Fibroblast of upper back skin (primary cell): ENCODE data around the gene GLT8D1.
A peak's percentile ranks its signal among the peaks of the same experiment; 100 is the strongest.

ENCODE experiments used
- DNase-seq: peaks from one replicate; pipeline ENCODE4 v3.0.0-alpha.2; 2013

Gene GLT8D1

DNA sequence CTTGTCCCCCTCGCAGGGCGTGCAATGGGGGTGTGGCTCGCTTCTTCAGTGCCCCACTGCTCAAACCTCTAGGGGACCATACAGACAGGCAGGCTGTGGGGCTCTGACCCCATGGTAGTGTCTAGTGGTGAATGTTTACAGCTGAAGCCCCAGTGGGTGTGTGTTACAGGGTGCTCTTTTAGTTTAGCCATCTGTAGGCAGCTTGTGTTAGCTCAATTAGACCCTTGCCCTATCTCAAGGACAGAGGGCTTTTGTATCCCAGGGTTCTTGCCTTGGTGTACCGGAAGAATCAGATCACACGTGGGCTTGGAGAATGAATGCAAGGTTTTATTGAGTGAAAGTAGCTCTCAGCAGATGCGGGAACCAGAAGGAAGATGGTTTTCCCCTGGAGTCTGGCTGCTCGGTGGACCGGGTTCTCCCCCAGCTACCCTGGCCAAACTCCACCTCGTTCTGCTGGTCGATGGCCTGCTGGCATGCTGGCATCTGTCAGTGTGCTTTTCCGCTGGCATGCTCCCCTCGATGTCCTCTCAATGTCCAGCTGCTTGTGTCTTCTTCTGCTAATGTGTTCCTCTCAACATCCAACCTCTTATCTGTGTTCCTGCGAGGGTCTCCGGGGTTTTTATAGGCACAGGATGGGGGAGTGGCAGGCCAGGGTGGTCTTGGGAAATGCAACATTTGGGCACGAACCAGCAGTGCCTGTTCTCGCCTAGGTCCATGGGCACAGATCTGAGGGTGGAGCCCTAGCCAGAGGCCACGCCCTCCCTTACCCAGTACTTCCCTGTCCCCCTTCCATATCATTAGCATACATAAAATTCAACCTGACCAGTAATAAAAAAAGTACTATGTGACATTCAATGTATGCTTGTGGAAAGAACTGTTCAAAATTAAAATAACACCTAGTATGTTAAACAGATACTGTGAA is 7.0 kb upstream of the GLT8D1 start:
- DNase-seq = no peak

DNA sequence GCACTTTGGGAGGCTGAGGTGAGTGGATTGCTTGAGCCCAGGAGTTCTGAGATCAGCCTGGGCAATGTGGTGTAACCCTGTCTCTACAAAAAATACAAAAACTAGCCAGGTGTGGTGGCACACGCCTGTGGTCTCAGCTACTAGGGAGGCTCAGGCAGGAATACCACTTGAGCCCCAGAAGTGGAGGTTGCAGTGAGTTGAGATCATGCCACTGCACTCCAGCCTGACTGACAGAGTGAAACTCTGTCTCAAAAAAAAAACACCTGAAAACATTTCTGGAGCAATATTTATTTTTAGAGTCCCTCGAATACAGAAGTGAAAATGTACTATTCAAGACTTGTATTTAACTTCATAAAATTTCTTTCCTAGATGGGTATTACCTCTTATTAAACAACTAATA is 4.9 kb upstream of the GLT8D1 start:
- no peak for DNase-seq

DNA sequence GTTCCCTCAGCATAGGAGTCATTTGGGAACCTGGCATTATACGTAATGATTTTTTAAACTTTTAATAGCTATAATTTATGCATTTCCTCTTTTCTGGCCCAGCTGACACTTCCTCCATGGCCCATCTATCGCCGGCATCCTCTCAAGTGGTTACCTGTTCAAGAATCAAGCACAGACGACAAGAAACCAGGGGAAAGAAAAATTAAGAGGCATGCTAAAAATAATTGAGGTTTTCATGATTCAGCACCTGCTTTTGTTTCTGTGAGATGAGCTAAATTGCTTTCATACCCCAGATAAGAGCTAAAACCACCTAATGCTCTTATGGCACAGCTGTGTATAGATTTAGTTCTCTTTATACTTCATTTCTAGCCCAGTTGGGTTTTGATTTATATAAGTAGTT is 2.0 kb upstream of the GLT8D1 start:
- DNase-seq = no peak

DNA sequence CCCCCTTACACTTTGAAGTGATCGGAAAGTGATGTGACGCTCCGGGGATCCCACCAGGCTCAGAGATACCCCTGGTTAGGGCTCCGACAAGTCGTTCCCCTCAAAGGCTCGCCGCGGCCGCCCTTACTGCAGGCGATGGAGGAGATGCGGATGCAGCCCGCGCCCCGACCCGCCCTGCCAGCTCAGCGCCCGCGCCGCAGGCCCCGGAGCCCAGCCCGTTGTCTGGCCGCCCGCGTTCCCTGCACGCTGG is 228 bp downstream of the GLT8D1 start:
- DNase-seq = no peak

DNA sequence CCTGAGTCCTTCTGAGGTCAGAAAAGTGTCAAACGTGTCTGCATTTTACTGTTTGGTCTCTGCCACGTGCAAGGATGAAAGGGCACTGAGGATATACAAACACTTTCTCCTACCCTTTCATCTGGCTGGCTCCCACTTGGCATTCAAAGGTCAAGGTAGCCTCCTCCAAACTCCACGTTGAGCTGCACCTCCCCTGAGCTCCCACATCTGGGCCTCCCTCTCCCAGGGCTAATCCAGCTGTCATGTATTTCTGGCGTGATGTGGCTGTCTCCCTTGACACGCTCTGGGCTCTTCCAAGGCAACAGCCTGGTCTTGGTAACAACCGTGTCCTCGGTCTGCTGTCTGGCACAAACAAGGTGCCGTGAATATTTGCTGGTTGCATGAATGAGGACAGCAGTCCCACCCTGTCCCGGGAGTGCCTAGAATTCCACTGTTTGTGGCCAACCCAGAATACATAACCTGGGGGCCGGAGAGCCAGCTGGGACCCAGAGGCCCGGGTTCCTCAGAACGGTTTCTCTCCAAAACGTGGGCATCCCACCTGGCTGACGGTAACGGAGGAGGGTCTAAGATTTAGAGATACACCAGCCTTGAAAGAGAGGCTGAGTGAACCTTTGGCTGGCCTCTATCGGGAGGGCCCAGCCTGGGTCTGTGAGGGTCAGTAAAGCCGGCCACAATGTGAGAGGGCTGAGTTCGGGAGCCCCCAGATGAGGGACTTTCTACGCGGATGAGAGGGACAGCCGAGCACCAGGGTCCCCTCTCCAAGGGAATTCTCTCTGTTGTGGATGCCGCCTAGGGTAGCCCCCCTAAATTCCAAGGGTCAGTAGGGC is 767 bp downstream of the GLT8D1 start:
- peak; percentile 18 for DNase-seq

DNA sequence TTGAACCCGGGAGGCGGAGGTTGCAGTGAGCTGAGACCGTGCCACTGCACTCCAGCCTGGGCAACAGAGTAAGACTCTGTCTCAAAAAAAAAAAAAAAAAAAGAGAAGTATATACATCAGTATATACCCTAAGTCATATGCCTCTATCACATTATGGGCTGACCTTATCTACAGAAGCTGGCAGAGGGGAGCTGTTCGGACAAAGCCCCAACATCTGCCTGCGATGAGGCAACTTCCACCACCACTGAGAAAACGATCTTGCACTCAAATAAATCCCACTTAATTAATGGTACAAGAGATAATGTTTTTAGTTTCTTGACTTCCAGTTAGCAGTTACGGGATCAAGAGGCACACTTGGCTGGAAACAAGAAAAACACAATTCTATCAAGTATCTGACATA is 2.2 kb downstream of the GLT8D1 start:
- no peak for DNase-seq

DNA sequence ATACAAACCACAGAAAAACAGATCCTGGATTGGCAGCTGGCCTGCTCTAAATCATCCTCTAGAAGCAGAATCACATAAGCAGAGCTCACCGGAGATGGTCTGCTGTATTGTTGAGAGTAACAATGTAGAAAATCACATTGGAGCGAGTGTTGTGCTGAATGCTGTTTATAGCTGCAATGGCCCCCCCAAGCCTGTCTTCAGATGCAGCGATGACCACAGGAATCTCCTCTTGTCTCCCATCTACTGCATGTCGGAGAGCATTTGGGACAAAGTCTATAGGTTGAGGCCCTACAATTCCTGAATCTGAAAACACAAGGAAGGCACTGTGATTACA is 8.0 kb downstream of the GLT8D1 start:
- no peak for DNase-seq

DNA sequence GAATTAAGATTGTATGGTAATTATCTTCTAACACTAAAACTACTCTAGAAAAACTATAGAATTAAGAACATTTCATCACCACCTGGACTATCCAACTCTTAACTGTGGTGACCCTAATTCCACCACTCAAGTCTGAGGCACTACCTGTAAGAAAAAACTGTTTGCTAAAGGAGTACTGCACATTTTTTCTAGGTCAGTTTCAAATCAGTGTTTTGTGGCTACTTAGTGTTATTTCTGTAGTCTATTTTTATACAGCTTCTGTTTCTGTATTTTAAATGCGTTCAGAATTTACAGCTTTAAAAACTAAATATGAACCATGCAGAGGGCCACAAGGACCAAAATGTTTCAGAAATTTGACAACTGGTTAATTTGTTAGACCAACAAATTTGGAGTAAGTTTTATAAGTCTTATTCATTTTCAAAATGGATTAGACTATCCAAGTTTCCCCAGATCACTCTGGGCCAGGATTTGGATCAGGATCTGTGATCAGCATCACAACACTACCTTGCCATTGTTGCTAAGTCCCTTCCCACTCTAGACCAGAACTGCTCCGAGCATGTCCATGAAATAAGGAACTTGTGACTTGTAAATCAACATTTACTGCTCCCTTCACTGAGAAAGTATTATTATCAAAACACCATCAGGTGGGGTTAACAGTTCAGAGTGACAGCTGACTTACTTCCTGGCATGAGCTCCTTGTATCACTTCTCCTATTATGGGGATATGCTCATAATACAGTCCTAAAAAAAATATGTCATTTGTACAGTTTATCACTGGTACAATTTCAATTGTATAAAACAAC is 8.6 kb downstream of the GLT8D1 start:
- no peak for DNase-seq

DNA sequence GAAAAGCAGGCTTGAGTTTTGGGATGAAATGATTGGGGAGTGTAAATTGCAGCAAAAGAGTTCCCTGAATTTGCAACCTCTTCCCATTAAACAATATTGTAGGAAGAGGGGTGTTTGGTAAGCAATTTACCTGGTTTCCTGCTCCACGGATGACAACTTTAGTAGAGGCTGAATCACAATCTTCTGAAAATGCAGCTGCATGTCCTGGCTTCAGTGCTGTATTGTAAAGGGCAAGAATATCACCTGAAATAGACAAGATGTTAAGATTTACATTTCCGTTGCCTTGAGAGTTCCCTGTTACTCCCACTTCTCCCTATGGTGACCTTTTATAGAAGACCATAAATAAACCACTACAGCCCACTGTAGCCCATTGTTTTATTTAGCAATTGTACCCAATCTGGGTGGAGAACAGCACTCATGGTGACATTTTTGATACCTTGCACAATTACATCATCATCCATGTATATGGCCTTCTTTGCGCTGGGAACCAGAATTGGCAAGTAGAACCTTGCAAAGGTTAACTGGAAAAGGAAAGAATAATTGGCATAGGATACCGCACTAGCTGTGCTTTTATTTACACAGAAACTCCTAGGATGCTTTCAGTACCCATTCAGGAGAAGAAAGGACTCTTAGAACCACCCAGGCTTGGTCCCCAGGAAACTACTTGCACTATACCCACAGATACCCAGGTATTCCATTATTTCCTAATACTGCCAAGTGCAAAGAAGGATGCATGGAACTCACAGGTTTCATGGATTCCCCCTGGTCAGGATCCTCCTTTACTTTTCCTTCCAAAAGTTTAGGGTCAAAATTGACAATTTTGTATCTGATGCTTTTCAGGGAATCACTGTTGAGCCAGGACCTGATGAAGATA is 9.6 kb downstream of the GLT8D1 start:
- no peak for DNase-seq

DNA sequence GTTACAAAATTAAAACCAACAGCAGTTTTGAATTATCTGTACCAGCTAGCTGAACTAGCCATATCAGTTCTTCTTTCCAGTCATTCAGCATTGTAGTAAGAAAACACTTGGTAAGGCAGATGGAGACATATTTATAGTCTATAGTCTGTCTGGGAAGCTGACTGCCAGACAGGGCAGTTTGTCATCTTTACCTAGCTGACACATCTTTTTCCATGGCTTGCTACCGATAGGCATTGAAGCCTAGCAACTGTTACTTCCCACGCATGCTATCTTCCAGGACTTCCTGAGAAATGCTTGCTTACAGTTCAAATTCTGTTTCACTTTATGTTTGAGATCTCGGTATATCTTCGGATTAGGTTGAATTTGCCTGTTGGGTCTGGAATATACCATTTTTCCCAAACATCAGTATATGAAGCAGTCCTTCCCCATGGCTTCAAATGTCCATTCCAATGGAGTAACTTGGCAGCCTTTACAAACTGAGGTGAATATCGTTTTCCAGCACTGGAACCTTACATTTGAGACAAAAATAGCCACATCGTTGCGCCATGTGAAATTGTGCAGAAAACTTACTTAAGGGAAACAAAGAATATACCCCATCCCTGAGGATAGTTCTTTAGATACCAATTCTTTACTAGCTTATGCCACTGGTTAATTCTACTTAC is 10.9 kb downstream of the GLT8D1 start:
- no peak for DNase-seq

DNA sequence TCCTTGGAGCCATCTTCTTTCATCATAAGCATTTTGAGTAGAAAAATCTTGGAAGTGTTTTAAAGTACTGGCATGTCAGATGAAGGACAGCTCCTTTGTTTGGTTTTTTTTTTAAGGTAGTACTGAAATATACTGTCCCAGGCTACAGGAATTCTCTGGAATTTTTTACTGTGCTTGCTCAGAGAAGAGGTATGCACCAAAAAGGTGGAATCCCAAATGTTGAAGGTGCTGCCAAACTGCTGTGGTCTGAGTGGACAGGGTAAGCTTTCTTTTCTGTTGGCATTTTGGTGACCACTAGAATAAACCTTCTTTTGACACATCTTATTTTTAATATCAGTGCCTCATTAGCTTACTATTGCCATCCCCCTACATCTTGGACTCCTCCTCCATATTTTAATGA is 12.5 kb downstream of the GLT8D1 start:
- no peak for DNase-seq

DNA sequence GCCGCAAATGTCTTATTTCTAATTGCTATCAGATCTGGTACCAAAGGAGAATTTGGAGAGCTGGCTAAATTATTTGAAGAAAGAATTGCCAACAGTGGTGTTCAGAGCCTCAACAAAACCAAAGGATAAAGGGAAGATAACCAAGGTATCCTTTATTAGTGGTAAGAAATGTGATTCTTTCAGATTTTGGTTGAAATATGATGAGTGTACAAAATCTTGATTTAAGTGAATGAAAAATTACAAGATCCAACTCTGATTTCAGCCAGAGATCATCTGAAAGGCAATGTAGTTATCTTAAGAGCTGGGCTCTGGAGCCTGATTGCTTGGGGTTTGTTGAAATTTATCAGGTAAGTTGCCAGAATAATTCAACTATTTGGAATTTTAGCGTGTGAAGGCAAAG is 15.0 kb downstream of the GLT8D1 start:
- no peak for DNase-seq

DNA sequence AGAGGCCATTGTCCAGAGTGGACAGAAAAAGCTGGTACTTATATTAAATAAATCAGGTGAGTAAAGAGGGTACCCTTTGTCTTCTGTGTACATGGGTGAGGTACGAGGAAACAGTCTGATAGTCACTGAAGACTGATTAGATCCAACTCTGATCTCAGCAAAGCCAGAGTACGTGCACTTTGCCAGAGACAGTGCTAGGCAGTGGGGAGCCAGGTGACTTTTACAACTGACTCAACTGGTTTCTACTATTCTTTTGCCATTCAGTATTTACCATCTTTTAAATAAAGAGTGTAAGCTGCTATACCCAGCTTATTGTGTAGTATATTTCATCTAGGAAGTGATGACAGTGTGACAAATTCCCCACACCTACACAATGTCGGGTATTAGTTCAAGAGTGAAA is 16.4 kb downstream of the GLT8D1 start:
- DNase-seq = no peak

DNA sequence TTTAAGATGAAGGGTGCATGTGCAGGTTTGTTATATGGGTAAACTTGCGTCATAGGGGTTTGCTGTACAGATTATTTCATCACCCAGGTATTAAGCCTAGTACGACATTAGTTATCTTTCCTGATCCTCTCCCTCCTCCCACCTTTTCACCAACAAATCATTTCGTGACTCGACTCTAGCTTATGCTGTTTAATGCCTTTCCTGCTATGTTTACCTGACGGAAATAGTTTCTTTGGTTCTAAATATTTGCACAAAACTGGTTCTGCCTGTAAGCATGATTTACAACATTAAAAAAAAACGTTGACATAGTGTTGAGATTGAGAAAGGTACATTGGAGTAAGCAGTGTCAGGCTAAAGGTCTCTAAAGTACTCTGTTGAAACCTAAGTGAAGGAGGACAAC is 17.3 kb downstream of the GLT8D1 start:
- DNase-seq = no peak

DNA sequence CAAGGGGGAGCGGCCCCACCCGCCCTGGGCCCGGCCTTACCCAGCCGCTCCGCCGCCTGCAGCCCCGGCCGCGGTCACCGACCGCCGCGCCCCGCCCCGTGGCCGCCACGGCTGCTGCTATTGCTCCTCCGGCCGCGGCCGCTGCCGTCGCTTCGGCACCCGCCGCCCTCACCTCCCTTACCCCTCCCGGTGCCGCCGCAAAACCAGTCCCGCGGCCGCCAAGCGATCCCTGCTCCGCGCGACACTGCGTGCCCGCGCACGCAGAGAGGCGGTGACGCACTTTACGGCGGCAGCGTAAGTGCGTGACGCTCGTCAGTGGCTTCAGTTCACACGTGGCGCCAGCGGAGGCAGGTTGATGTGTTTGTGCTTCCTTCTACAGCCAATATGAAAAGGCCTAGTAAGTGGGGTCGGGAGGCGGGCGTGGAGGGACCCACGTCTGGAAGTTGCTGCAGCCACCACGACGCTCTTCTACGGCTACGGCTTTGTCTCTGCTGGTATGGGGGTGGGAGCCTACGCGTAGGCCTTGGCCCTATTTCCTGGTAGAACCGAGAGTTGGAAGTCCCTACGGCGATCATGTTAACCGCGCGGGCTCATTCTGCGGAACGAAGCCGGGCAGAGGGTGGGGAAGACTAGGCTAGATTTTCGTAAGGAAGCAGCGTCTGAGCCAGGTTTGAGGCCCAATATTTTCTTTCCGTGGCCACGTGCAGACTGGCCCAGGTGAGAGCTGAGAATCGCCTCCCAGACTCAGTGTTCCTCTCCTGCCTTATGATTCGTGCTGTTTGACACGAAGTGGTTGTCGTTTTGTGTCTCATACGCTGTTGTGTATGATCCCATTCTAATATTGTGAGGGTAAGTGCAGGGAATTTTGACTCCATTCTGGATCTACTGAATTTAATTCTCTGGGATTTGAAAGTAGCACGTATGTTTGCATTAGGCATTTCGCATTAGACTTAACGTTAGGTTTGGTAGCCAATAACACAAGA is 19.6 kb downstream of the GLT8D1 start, which contains the start of the genes GNL3 and PBRM1:
TSS of gene GNL3 (plus strand) at position 324 of the 983 bp plus-strand sequence. CDS start at position 385, 61 bp downstream.
TSS of gene PBRM1 (minus strand) at position 205 of the 983 bp plus-strand sequence.
- peak; percentile 94 for DNase-seq

DNA sequence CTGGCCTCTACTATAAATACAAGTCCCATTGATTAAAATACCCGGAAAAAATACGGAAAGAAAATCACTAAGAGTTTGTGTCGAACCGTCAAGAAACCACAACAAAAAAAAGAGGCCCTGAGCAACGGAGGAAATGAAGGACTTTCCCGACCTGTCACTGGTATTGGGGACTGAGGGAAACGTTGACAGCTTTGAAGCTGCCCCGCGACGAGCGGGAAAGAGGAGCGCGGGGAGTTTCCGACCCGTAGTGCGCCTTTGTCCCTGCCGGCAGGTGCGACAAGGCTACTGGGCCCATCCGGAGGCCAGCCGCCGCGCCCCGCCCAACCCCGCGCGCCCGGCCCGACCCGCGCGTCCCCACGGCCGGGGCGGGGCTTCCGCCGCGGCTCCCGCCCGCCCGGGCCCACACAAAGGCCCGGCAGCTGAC is 20.3 kb downstream of the GLT8D1 start:
- peak; percentile 64 for DNase-seq

DNA sequence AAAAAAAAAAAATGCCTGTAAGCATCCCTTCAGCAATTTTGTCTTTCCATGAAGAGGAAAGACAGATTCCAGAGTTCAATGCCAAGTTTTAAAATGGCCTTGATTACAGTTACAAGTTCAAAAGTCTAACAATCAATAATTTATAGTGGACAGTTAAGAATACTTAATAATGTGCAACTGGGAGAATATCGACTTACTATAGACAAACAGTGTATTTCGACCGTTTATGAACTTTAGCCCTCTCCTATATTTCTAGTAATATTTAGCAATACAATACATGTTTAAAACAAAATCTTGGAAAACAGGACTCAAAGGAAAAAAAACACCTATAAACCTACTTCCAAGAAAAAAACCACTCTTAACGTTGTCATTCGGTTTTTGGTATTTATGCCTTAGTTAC is 21.4 kb downstream of the GLT8D1 start:
- DNase-seq = no peak

DNA sequence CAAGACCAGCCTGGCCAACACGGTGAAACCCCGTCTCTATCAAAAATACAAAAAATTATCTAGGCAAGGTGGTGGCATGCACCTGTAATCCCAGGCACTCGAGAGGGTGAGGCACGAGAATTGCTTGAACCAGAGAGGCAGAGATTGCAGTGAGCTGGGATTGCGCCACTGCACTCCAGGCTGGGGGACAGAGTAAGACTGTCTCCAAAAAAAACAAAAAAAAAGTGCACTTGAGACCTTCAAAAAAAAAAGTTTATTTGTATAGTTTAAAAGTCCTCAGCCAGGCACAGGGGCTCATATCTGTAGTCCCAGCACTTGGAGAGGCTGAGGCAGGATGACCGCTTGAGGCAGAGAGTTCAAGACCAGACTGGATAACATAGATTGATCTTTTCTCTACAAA is 22.0 kb downstream of the GLT8D1 start:
- DNase-seq = no peak

DNA sequence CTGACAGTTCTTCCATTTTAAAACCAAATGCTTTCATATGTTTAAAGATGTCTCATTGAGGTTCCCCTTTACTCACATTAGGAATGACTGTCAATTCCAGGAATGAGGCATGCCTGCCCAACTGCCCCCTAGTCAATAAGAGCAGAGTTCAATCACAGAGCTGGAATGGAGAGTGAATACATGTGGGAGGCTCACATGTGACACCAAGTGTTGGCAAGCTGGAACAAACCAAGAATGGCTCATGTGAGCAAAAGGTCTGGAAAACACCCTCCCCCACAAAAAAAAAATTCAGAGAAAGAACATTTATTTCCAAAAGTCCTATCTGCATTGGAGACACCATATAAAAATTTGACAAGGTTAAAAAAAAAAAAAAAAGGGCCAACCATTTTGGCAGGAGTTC is 23.6 kb downstream of the GLT8D1 start:
- peak; percentile 86 for DNase-seq

DNA sequence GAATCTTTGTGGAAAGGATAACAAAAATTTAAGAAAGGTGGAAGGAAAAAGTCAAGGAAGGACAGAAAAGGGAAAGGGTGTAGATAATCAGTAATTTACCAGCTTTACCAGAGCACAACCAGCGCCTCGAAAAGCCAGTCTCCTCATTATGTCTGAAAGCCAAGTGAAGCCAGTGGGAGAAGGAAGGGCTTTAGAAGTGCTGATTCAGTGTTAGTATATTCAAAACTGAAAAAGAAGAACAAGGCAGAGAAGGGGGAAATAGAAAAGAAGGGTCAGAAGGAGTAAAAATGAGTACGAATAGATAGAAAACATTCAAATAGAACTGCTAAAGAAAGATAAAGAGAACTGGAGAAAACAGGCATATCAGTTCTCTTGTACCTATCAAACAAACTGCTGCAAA is 24.0 kb downstream of the GLT8D1 start:
- DNase-seq = no peak

DNA sequence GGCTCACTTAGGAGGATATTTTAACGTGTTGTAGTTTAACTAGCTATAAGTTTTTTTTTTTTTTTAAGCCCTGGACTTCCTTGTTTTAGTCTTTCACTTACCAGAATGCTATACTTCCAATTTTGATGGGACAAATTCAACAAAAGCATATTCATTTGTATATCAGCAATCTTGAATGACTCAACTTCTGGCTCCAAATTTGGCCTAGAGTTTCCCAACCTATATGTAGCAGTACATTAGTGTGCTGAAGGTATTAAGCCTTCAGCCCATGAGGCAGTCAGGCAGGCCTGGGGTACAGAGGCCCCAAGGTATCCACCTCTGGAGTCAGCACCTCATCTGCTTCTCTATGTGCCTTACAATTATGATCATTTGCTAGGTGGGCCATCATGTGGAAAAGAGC is 25.8 kb downstream of the GLT8D1 start:
- DNase-seq = no peak
